Pancreas (tissue), 10 donors: ENCODE measurements around the gene ANKH. TPM values are rescaled to one million over a fixed set of nuclear protein-coding genes. Genes with fewer than 3 reads are reported as not detected.
A peak's percentile ranks its signal among the peaks of the same experiment; 100 is the strongest.

Source experiments
- ATAC-seq, 4 donors: fragments of 200-7000 bp; cut with Tn5 transposase; one replicate each; pipeline versions ENCODE4 v1.8.0 to v1.9.1; 2020; ENCODE audit warnings: mild to moderate bottlenecking in 4 of 4, moderate library complexity in 4 of 4
- DNase-seq, 6 donors: peaks; one replicate each; pipeline ENCODE4 v3.0.0-alpha.2; 2020
- FAIRE-seq: peaks from 2 replicates; lab custom pipeline; 2012; peaks lifted over from hg19 to GRCh38; lab: Jason Lieb, UNC
- H3K27ac ChIP-seq, 4 donors: fragments of 200-600 bp; sonication (generic); 1 replicate in 3 of 4; 2 replicates in 1 of 4; pipeline versions ENCODE4 v1.5.0 to v1.8.0; 2020
- H3K27me3 ChIP-seq, 4 donors: fragments of 200-600 bp; one replicate each; pipeline ENCODE4 v1.8.0; 2021
- H3K36me3 ChIP-seq, 3 donors: fragments of 200-600 bp; sonication (generic) in 1 of 3; one replicate each; pipeline versions ENCODE4 v1.5.0 to v1.8.0; 2020 to 2021
- H3K4me1 ChIP-seq, 3 donors: fragments of 200-600 bp; one replicate each; pipeline ENCODE4 v1.8.0; 2021
- H3K4me3 ChIP-seq, 4 donors: fragments of 200-600 bp; sonication (generic) in 2 of 4; one replicate each; pipeline versions ENCODE4 v1.5.0 to v1.8.0; 2020 to 2021
- H3K9me3 ChIP-seq, 4 donors: fragments of 200-600 bp; one replicate each; pipeline ENCODE4 v1.8.0; 2021
- WGBS, 2 donors: extraction: QIAGEN DNeasy Blood & Tissue Kit; methylation state at CpG; one replicate each; pipeline ENCODE4 v1.1.7; 2013; 5-methylcytosine and 5-hydroxymethylcytosine counted together
- intact Hi-C, 3 donors: fragments of 100-400 bp; cut with DNase I; formaldehyde crosslinking; loops; one replicate each; pipeline versions ENCODE4 v1.11.1 to v1.14.2; 2022
- polyA plus RNA-seq, 2 donors: library from polyadenylated mRNA; stranded (reverse); fragments of 200-250 nt; gene quantifications; one replicate each; pipeline ENCODE4 v1.2.3, GENCODE V29; 2013
- total RNA-seq, 6 donors: library from RNA; stranded (reverse); fragmentation: NEBNext Ultra II Directional in 4 of 6; extraction: Animal tissue kit (Norgen Biotek cat#: 25700) in 4 of 6; gene quantifications; one replicate each; pipeline versions ENCODE4 v1.2.1 to v1.2.4, GENCODE V29; 2021 to 2023
- TF ChIP-seq, protein P1 (sequence below), 4 donors: fragments of 200-600 bp; sonication (generic) in 3 of 4; IDR thresholded peaks; one replicate each; pipeline versions ENCODE4 v1.5.0 to v1.8.0; 2021; ENCODE audit warnings: antibody characterized with exemption in 4 of 4
- donor health status: healthy with polysubstance abuse.
- donor health status: DM: no; HTN: no; CAD: no; lungs with moderate emphysema.
- donor health status: DM: no; HTN: no; CAD: no.
- donor health status: control.
- donor health status: control.
- donor health status: Bipolar disorder and iron deficiency.
- donor health status: DM: yes; HTN: yes; CAD: no.
- donor health status: DM: no; HTN: no; CAD: no.
- donor health status: DM: no; HTN: no; CAD: no.
- donor health status: DM: yes; HTN: yes; CAD: no.

The ANKH gene
- total and polyA plus RNA-seq, 8 donors: 11.8 to 48.6 (median 37.7) TPM

DNA sequence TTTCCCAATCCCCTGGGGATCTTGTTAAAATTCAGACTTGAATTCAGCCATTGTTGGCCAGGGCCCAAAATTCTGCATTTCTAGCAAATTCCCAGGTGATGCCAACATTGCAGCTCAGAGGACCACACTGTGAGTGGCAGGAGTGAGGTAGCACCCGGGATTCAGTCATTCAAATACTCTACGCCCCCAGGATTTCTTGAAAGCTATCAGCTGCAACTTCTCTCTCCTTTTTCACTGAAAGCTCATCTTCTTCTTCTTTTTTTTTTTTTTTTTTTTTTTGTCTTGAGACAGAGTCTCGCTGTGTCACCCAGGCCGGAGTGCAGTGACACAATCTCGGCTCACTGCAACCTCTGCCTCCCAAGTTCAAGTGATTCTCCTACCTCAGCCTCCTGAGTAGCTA lies 19.3 kb upstream of the ANKH start:
- 88 to 92% methylated on average over 5 of the region's 5 CpGs for WGBS, 2 donors
- intact Hi-C loops: no loop called here
- Histone ChIP-seq H3K9me3 (no peaks in the 10 kb centered on the region), H3K27me3 (no peaks in the 10 kb centered on the region), H3K27ac (no peak overlapping the region), H3K4me1 (no peaks in the 10 kb centered on the region), H3K4me3 (no peak overlapping the region), H3K36me3 (no peaks in the 10 kb centered on the region)
- TF ChIP-seq, protein P1, sequence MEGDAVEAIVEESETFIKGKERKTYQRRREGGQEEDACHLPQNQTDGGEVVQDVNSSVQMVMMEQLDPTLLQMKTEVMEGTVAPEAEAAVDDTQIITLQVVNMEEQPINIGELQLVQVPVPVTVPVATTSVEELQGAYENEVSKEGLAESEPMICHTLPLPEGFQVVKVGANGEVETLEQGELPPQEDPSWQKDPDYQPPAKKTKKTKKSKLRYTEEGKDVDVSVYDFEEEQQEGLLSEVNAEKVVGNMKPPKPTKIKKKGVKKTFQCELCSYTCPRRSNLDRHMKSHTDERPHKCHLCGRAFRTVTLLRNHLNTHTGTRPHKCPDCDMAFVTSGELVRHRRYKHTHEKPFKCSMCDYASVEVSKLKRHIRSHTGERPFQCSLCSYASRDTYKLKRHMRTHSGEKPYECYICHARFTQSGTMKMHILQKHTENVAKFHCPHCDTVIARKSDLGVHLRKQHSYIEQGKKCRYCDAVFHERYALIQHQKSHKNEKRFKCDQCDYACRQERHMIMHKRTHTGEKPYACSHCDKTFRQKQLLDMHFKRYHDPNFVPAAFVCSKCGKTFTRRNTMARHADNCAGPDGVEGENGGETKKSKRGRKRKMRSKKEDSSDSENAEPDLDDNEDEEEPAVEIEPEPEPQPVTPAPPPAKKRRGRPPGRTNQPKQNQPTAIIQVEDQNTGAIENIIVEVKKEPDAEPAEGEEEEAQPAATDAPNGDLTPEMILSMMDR (IDR thresholded peaks at IDR 0.05): no peak
- FAIRE-seq (no peak), ATAC-seq (no peak), DNase-seq (no peak)

DNA sequence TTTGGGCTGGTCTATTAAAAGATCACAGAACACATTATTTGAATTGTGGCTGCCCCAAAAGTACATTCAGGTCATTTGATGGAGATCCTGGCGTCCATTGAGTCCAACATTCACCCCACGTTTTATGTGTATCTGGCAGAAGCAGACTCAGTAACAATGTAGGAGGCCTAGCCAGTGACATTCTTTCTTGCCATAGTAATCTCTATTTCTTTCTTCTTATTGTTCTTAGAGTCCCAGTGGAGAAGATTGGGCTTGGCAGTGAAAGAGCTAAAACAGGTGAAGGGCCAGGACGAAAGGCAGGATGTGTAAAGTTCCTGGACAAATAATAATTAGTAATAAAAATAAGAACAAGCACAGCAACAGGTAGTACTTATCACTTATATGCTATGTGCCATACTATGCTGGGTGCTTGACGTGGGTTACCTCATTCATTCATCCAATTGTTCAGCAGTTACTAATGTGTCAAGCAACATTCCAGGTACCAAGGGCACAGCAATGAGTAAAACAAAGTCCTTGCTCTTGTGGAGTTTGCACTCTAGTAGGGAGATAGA lies 12.6 kb upstream of the ANKH start:
- intact Hi-C loops: no loop called here
- ATAC-seq (no peak), FAIRE-seq (no peak), DNase-seq (no peak)
- Histone ChIP-seq H3K27ac (no peak overlapping the region), H3K27me3 (no peaks in the 10 kb centered on the region), H3K4me3 (no peak overlapping the region), H3K4me1 (no peaks in the 10 kb centered on the region), H3K9me3 (no peaks in the 10 kb centered on the region), H3K36me3 (no peaks in the 10 kb centered on the region)
- 81 to 95% methylated on average over 4 of the region's 4 CpGs for WGBS, 2 donors
- TF ChIP-seq, protein P1 (IDR thresholded peaks at IDR 0.05): no peak

DNA sequence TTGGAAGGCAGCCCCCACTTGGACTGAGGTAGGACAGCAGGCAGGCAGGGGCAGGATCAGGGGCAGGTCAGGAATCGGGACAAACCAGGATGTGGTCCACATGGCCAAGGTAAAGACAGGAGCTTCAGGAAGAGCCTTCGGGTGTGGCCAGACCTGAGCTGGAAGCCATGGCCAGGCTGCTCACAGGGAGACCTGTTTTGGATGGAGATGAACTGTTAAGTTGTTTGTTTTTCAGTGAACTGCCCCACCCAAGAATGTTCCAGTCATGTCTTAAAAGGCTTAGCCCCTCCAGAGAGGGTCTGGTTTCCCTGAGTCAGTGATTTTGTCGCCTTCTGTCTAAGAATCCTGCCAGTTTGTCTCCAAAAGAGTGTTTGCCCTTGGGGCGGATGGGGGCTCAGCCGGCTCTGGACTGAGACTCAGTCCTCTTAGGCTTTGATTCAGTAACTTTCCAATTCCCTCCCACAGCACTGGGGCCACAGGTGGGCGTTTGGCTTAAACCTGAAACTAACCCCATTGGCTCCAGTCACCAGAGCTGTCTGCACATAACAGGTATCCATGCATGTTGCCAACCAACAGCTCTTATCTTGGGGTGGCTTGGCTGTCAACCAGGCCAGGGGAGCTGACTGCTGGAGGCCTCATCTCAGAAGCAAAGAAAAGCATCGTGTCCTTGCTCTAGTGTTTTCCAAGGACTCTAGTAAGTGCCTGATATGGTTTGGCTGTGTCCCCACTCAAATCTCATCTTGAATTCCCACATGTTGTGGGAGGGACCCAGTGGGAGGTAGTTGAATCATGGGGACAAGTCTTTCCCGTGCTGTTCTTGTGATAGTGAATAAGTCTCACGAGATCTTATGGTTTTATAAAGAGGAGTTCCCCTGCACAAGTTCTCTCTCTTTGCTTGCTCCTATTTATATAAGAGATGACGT lies 11.3 kb upstream of the ANKH start:
- Histone ChIP-seq H3K36me3 (no peaks in the 10 kb centered on the region), H3K4me1 (no peaks in the 10 kb centered on the region), H3K9me3 (no peaks in the 10 kb centered on the region), H3K27ac (no peak overlapping the region), H3K27me3 (no peaks in the 10 kb centered on the region), H3K4me3 (no peak overlapping the region)
- 69 to 71% methylated on average over 10 of the region's 10 CpGs for WGBS, 2 donors
- ATAC-seq (peak in 3 of 4 donors; percentile 44 to 49 (median 48)), FAIRE-seq (no peak), DNase-seq (no peak)
- TF ChIP-seq, protein P1 (IDR thresholded peaks at IDR 0.05): no peak
- intact Hi-C loops: no loop called here

DNA sequence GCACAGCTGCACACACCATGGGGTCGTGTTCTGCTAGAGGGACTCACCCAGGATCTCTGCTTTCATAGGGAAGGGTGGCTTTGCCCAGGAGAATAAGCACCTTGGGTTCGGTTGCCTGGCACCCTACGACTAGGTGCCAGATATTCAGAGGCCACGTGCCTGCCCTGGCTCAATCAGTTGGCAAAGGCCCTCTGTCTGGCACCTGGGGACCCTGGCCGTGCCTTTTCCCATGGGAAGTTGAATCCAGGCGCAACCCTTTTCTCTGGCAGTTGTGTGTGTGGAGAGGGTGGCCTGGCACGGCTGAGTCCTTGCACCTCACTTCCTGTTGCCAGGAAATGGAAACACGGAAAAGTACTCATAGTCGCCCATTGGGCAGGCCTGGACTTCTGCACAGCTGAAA lies 10.2 kb upstream of the ANKH start:
- WGBS, 2 donors: 56 to 61% methylated on average over 9 of the region's 9 CpGs
- DNase-seq: peak in 4 of 6 donors; percentile 53 to 71 (median 68)
- ATAC-seq: peak; percentile 40 to 90 (median 79)
- H3K36me3 ChIP-seq: no peaks in the 10 kb centered on the region
- H3K27ac ChIP-seq: no peak overlapping the region
- H3K27me3 ChIP-seq: no peaks in the 10 kb centered on the region
- no peak overlapping the region for H3K4me3 ChIP-seq
- no peaks in the 10 kb centered on the region for H3K9me3 ChIP-seq
- intact Hi-C loops: no loop called here
- no peaks in the 10 kb centered on the region for H3K4me1 ChIP-seq
- TF ChIP-seq, protein P1 (IDR thresholded peaks at IDR 0.05): no peak
- no peak for FAIRE-seq

DNA sequence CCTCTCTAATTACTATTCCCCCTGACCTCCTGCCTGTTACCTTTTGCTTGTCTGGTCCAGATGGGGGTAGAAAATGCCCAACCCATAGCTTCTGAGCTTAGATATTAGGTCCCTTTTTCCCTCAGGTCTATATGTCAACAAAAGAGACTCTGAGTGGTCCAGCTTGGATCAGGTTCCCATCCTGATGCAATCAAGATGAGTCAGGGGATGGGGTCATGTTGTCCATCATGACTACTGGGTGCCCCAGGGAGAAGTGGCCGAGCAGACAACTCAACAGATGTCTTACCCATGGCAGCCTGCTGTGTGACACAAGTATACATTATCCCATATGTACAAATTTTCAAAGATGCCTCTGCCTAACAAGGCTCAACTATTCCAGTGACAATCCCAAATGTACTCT lies 9.1 kb upstream of the ANKH start:
- no peaks in the 10 kb centered on the region for H3K36me3 ChIP-seq
- 71 to 81% methylated on average over 1 of the region's 1 CpG for WGBS, 2 donors
- ATAC-seq (no peak), FAIRE-seq (no peak), DNase-seq (no peak)
- H3K4me3 ChIP-seq: no peak overlapping the region
- TF ChIP-seq, protein P1 (IDR thresholded peaks at IDR 0.05): no peak
- no peaks in the 10 kb centered on the region for H3K27me3 ChIP-seq
- intact Hi-C loops: no loop called here
- H3K9me3 ChIP-seq: no peaks in the 10 kb centered on the region
- H3K27ac ChIP-seq: no peak overlapping the region
- H3K4me1 ChIP-seq: no peaks in the 10 kb centered on the region
